SKM-1 (cell line): ENCODE results near the gene PRKAG3.
A peak's percentile ranks its signal among the peaks of the same experiment; 100 is the strongest.
"Not testable (repeated sequence)": the region's sequence is repeated elsewhere in the genome, so short reads cannot be mapped to it uniquely, and the experiment has no call there.

ENCODE experiments used
- DNase-seq: peaks from one replicate; lab custom pipeline; 2025; ENCODE audit not compliant: unreplicated experiment; lab: John Stamatoyannopoulos, UW

Gene PRKAG3

GRCh38 chr2:218844334-218844733 lies 12.7 kb upstream of the PRKAG3 start:
- DNase-seq: not testable (repeated sequence)

GRCh38 chr2:218839888-218840287 lies 8.3 kb upstream of the PRKAG3 start:
- no peak for DNase-seq

- DNase-seq: peak; percentile 79
Measured at GRCh38 chr2:218839430-218839829, 7.8 kb upstream of the PRKAG3 start.

- no peak for DNase-seq
Measured at GRCh38 chr2:218837495-218837894, 5.9 kb upstream of the PRKAG3 start.

GRCh38 chr2:218834685-218835084 lies 3.1 kb upstream of the PRKAG3 start:
- DNase-seq: no peak

DNA sequence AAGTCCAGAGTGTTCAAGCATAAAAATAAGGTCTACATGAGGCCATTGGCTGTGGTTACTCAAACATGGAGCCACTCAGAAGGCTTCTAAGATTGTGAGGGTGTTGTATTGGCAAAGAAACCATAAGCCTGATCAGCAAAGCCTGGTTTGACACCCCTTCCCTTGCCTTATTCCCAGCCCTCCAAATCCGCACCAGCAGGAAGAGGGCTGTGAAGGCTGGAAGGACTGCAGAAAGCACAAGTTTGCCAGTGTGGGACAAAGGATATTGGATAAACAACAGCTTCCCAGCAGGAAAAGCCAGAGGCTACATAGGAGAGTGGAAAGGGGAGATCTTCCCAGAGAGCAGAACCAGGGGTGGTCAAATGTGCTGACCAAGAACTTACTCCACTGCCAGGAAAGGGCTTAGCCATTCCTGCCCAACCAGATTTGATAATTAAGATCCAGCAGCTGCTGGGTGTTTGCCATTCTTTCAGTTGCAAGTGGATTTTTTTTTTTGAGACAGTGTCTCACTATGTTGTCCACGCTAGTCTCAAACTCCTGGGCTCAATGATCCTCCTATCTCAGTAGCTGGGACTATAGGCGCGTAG lies 1.5 kb upstream of the PRKAG3 start:
- DNase-seq: no peak

DNA sequence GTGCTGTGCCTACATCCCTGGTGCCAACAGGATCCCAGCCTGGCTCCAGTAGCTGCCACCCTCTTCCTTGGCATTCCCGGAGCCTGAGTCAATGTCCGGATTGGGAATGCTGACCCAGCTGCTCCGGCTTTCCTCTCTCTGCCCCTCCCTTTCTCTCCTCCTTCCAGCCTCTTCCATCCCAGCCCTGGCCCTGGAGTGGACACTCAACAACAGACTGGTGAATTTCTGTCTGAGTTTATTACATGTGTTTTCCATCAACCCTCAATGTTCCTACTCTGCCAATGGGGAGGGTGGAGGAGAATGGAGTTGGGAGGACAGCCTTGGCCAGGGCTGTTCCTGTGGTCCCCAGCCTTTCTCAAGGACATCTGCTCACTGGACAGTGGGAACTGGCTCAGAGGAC lies 917 bp upstream of the PRKAG3 start:
- DNase-seq: no peak

GRCh38 chr2:218832081-218832480 lies 478 bp upstream of the PRKAG3 start:
- DNase-seq: no peak

- no peak for DNase-seq
Measured at GRCh38 chr2:218830526-218831306, 887 bp downstream of the PRKAG3 start.

DNA sequence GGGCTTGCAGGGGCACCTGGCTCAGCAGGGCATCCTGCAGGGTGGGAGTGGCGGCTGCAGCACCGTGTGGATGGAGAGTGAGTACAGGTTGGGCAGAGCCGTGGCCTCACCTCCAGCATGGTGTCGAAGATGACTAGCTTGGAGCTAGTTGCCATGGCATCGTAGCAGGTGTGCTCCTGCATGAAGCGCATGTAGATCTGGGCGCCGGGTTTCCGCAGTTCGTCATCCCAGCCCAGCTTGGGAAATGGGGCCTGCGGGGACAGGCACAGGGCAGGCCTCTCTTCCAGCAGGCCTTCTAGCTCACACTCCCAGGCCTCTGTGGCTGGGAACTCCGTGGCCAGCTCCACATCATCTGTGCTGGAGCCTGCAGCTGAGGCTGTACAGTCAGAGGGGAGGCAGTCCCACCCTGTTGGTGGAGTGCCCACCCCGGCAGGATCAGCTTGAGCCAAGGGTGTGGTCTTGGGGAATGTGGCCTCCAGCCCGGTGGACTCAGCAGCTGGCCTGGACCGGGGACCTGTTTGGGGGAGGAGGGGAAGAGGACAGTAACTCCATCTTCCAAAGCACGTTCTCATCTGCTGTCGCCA lies 1.6 kb downstream of the PRKAG3 start:
- DNase-seq: no peak

DNA sequence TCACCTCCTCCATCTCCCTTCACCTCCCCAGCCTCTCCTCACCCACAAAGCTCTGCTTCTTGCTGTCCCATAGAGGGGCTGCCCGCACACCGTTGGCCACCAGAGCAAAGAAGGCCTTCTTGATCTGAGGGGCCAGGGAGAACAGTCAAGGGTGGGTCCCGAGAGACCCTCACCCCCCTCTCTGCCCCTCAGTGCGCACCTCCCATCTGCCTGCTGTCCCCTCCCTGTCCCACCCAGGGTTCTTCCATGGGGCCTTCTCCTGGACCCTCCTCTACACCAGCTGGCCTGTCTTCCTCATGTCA lies 3.2 kb downstream of the PRKAG3 start:
- DNase-seq: no peak

GRCh38 chr2:218827701-218828476 lies 3.7 kb downstream of the PRKAG3 start:
- DNase-seq: no peak

GRCh38 chr2:218826791-218827190 lies 4.8 kb downstream of the PRKAG3 start:
- no peak for DNase-seq

DNA sequence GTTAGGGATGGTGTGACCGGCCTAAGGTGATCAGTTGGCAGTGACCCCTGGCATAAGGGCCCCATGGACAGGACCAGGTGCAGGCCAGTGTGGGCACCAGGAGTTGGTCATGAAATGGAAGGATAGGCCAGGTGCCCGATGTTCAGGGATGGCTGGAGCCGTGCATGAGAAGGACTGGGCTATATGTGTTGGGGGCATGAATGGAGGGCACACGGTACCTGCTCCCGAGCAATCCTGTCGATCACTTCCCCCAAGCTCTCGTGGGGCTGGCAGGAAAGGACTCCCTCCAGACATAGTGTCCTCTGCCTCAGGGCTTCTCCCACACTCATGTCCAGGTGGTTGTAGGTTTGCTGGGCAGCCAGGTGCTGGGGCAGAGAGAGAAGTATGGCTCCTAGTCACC lies 7.6 kb downstream of the PRKAG3 start:
- DNase-seq: no peak

DNA sequence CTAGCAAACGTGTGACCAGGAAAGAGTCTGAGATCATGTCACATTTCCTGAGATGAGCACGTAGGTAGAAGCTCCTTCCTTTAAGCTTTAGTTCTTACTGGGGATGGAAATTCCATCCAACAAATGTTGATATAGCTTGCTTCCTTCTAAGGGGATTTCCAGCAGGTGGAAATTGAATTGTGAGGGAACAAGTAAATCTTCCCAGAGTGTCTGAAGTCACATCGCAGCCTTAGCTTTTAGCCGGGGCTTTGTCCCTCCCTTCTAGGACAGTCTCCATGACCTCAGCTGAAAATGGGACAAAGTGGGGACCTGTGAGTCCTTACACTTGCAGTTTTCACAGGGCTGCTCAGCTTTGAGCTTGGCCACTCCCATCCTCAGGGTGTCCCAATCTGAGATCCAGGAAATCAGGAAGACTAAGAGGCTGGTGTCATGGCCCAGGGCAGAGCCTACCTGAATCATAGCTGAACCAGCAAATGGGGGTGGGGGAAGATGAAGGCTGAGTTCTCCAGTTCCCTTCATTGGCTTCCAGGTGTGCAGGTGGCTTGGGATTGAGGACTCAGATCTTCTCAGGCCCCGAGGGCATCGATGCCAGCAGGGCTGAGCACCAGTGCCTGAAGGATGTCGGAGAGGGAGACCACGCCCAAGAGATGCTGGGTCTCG lies 8.3 kb downstream of the PRKAG3 start:
- DNase-seq: no peak

DNA sequence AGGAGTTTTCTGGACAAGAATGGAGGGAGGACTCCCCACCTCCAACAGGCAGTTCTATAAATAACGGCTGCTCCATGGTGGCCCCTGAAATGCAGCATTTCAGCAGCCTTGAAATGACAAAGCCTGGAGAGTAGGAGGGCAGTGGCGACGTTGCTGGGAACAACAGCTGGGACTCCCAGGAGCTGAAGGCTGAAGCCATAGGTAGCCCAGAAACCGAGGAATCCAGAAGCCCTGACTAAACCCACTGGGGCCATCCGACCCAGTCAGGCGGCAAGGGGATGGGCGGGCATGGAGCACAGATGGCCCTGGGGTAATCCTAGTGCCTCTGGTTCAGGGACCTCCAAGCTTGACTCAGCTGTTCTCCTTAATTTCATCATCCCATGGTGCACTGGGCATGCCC lies 9.0 kb downstream of the PRKAG3 start:
- DNase-seq: no peak

DNA sequence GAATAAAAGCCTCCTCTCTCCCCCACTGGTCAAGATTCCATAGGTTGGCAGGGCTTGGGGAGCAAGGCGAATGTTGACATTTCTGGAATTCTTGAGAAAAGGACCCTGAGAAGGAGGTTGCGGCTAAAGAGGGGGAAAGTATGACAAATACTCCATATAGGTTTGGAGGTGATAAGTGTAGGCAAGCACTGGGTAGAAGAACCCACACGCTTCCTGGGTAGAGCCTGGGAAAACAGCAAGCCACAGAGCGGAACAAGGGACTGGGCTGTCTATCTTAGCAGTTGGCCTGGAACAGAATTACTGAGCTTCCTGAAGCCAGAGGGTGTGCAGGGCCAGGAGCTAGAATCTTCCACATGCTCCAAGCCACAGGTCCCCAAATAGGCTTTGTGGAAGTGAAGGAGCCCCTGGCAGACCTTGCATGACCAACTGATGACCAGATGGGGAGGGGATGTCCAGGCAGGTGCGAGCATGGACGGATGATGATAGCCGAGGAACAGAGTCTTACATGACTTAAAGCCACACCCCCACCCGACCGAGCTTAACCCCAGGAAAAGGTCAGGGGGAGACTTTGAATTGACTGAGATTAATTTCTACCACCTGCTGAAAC lies 9.9 kb downstream of the PRKAG3 start:
- DNase-seq: no peak

DNA sequence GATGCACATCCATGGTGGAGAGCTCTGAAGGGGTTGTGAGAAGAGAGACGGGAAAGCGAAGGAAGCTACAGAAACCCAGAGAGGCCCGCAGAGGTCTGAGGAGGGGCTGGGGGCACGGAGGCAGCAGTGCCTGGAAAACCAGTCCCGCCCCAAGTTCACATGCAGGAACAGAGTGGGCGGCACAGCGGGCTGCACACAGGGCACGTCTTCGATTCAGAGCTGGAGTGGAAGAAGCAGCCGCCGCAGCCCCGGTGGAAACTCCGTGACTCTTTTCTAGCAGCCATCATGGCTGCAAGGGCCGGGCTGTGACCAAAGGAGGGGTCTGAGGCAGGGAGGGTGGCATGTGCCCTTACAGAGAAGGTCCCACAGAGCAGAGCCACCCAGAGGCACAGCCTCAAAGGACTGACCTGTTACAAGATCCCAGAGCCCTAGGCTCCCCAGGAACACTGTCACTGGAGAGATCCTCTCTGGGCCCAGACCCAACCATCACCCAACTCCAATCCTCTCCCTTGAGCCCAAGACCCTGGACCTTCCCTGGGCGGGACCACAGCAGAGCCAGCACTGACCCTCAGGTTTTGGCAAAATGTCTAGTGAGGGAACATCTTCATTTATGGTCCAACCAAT lies 10.7 kb downstream of the PRKAG3 start:
- DNase-seq: no peak

DNA sequence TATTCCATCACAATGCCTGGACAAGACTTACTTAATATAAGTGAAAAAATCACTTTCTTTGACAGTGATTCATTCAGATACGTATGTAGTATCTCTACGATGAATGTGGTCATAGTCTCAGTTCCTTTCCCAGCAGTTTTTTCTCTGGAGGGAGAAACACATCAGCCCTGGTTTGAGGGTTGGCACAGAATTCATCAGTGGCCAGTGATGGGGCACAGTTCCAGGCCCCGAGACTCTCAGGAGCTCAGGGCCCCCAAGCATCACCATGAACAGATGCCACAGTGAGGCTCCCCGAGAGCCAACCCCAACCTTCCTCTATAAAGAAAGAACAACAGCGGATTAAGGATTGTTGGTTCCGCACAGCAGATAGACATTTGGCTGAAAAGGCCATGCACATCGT lies 12.5 kb downstream of the PRKAG3 start:
- no peak for DNase-seq

DNA sequence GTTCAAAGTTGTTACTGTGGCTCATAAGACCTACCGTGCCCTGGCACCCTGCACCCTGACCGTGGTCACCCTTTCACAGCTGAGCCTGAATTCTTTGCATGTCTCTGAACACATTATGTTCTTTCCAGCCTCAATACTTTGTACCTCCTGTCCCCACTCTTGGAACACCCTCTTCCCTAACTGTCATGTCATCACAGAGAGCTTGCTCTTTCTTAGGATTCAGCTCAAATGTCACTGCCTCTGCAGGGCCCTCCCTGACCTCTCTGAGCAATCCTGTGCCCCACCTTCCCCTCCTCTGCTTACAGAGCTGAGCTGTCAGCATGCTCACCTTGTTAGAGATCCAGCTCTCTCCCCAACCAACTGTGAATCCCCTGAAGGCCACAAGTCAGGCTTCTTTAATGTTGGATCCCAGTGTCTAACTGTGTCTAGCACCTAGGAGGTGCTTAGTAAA lies 15.0 kb downstream of the PRKAG3 start:
- no peak for DNase-seq
